PC-3 (cell line): ENCODE measurements around the gene NENF. TPM values are rescaled to one million over a fixed set of nuclear protein-coding genes. Genes with fewer than 3 reads are reported as not detected.
A peak's percentile ranks its signal among the peaks of the same experiment; 100 is the strongest.

Experiments used
- ATAC-seq: fragments of 200-7000 bp; cut with Tn5 transposase; 2 replicates; pipeline ENCODE4 v1.9.1; 2020; ENCODE audit warnings: mild to moderate bottlenecking, moderate library complexity
- BruUV-seq: library from RNA; stranded (reverse); fragments of 400-500 nt; replicated peaks from 2 replicates; lab custom pipeline; 2021; lab: Mats Ljungman, UMichigan
- CTCF ChIA-PET: fragments of 300-600 bp; sonication (Branson Sonifier 250); formaldehyde crosslinking; loops from one replicate; lab custom pipeline; 2022; ENCODE audit warnings: antibody characterized with exemption; lab: Charles Lee
- POLR2A ChIA-PET: fragments of 300-600 bp; sonication (Branson Sonifier 250); formaldehyde crosslinking; loops from one replicate; lab custom pipeline; 2022; ENCODE audit warnings: antibody characterized with exemption; ENCODE audit not compliant: unreplicated experiment; lab: Charles Lee
- DNase-seq: peaks from one replicate; pipeline ENCODE4 v3.0.0-alpha.2; 2015
- H2AFZ ChIP-seq: fragments of 300-600 bp; sonication (generic); 2 replicates; pipeline ENCODE4 v1.6.0; 2016; ENCODE audit warnings: antibody characterized with exemption, low read length
- H3F3A ChIP-seq: fragments of 300-600 bp; sonication (generic); one replicate; pipeline ENCODE4 v1.6.0; 2017; ENCODE audit warnings: antibody characterized with exemption, low read length, control low read depth, mild to moderate bottlenecking; ENCODE audit not compliant: unreplicated experiment
- H3K27ac ChIP-seq: fragments of 300-600 bp; sonication (generic); 2 replicates; pipeline ENCODE4 v1.5.1; 2016; ENCODE audit warnings: mild to moderate bottlenecking, low read length
- H3K27me3 ChIP-seq: fragments of 300-600 bp; sonication (generic); 2 replicates; pipeline ENCODE4 v1.6.1; 2016; ENCODE audit warnings: low read length, mixed read lengths
- H3K36me3 ChIP-seq: fragments of 300-600 bp; sonication (generic); 2 replicates; pipeline ENCODE4 v1.6.1; 2016; ENCODE audit warnings: low read depth, mixed run types, low read length, mixed read lengths
- H3K4me1 ChIP-seq: fragments of 300-600 bp; sonication (generic); 2 replicates; pipeline ENCODE4 v1.5.1; 2016; ENCODE audit warnings: low read length; ENCODE audit not compliant: insufficient read depth
- H3K4me2 ChIP-seq: fragments of 300-600 bp; sonication (generic); 2 replicates; pipeline ENCODE4 v1.6.0; 2016; ENCODE audit warnings: low read length
- H3K4me3 ChIP-seq: fragments of 300-600 bp; sonication (generic); 2 replicates; pipeline ENCODE4 v1.5.1; 2016; ENCODE audit warnings: mild to moderate bottlenecking, low read length, mixed read lengths
- H3K79me2 ChIP-seq: fragments of 300-600 bp; sonication (generic); 2 replicates; pipeline ENCODE4 v1.6.1; 2017; ENCODE audit warnings: low read length, mixed read lengths
- H3K9ac ChIP-seq: fragments of 300-600 bp; sonication (generic); 2 replicates; pipeline ENCODE4 v1.6.0; 2016; ENCODE audit warnings: mild to moderate bottlenecking, low read length
- H3K9me2 ChIP-seq: fragments of 300-600 bp; sonication (generic); replicated peaks from 2 replicates; pipeline ENCODE4 v1.6.1; 2016; ENCODE audit warnings: mixed run types, low read length, mixed read lengths
- H3K9me3 ChIP-seq: fragments of 300-600 bp; sonication (generic); 2 replicates; pipeline ENCODE4 v1.6.1; 2016; ENCODE audit warnings: low read length, mixed read lengths
- H4K20me1 ChIP-seq: fragments of 300-600 bp; sonication (generic); 2 replicates; pipeline ENCODE4 v1.6.1; 2016; ENCODE audit warnings: low read length, mixed read lengths
- CTCF ChIP-seq: fragments of 300-600 bp; sonication (generic); conservative IDR thresholded peaks from 2 replicates; pipeline ENCODE4 v1.5.1; 2017; ENCODE audit warnings: antibody characterized with exemption, low read depth, mild to moderate bottlenecking, low read length
- EZH2 ChIP-seq: fragments of 300-600 bp; sonication (generic); IDR thresholded peaks from one replicate; pipeline ENCODE4 v1.6.1; 2017; ENCODE audit warnings: antibody characterized with exemption, mild to moderate bottlenecking, low read length; ENCODE audit not compliant: unreplicated experiment
- EZH2phosphoT487 ChIP-seq: fragments of 300-600 bp; sonication (generic); IDR thresholded peaks from 2 replicates; pipeline ENCODE4 v1.6.1; 2018; ENCODE audit warnings: mild to moderate bottlenecking, antibody characterized with exemption, low read length, borderline replicate concordance
- intact Hi-C: fragments of 100-400 bp; cut with micrococcal nuclease; formaldehyde crosslinking; loops from 2 replicates; pipeline ENCODE4 v1.9.0; 2023
- total RNA-seq: library from RNA; depleted of rRNA; stranded (reverse); fragments of >200 nt; gene quantifications from 2 replicates; pipeline ENCODE4 v1.2.3, GENCODE V29; 2014

Gene NENF
- total RNA-seq, 1 experiment from 2014 or later = 161 TPM

GRCh38 chr1:212482637-212483441, 50.1 kb downstream of the NENF start:
- Histone ChIP-seq H3F3A (no peaks in the 10 kb centered on the region), H4K20me1 (no peaks in the 10 kb centered on the region), H3K79me2 (no peaks in the 10 kb centered on the region), H3K4me1 (peaks cover 61% of the 10 kb centered on the region), H3K4me3 (no peak overlapping the region), H3K27ac (peak overlapping the region; percentile 92), H3K9me3 (no peaks in the 10 kb centered on the region), H3K9ac (peak overlapping the region; percentile 54), H3K9me2 (no peaks in the 10 kb centered on the region), H3K4me2 (peak overlapping the region; percentile 45), H3K27me3 (no peaks in the 10 kb centered on the region), H3K36me3 (no peaks in the 10 kb centered on the region), H2AFZ (no peak overlapping the region)
- intact Hi-C loops = loop anchor here (1.0 kb wide), 1 partner anchor 113 kb away; no protein-coding TSS in a partner anchor
- DNase-seq = peak; percentile 95
- ChIA-PET CTCF (interaction anchor here (0.8 kb wide), 1 partner anchor 12 kb away, joined by 3 read pairs; no protein-coding TSS in a partner anchor), POLR2A (interaction anchor here (0.6 to 1.5 kb wide), 3 partner anchors 13 to 132 kb away, joined by 3 to 7 read pairs (median 7); partner anchors contain the start of gene ATF3)
- TF ChIP-seq EZH2 = no peak
- TF ChIP-seq EZH2phosphoT487 = no peak
- TF ChIP-seq CTCF = no peak
- peak; percentile 5 for ATAC-seq
- TSS peak; percentile 11 for BruUV-seq

GRCh38 chr1:212484701-212485570, 52.2 kb downstream of the NENF start:
- Histone ChIP-seq H3K27ac (peak overlapping the region; percentile 92), H2AFZ (no peak overlapping the region), H3K4me3 (no peak overlapping the region), H3K4me2 (peak overlapping the region; percentile 51), H3K36me3 (no peaks in the 10 kb centered on the region), H3K4me1 (peaks cover 69% of the 10 kb centered on the region), H3F3A (no peaks in the 10 kb centered on the region), H4K20me1 (no peaks in the 10 kb centered on the region), H3K9me3 (no peaks in the 10 kb centered on the region), H3K79me2 (no peaks in the 10 kb centered on the region), H3K9me2 (no peaks in the 10 kb centered on the region), H3K27me3 (no peaks in the 10 kb centered on the region), H3K9ac (peak overlapping the region; percentile 78)
- ATAC-seq (peak; percentile 54), DNase-seq (peak; percentile 96)
- intact Hi-C loops = loop anchor here (5.0 kb wide), 1 partner anchor 532 kb away; the partner anchor contains the start of gene ANGEL2
- TF ChIP-seq EZH2phosphoT487 = no peak
- no peak for TF ChIP-seq CTCF
- no peak for TF ChIP-seq EZH2
- BruUV-seq = TSS peak; percentile 21
- ChIA-PET POLR2A (interaction anchor here (0.6 kb wide), 3 partner anchors 73 to 126 kb away, joined by 3 to 10 read pairs (median 7); partner anchors contain the start of gene ATF3), CTCF (interaction anchor here (1.0 kb wide), 1 partner anchor 29 kb away, joined by 4 read pairs; no protein-coding TSS in a partner anchor)
